IMR-90 (cell line): Measurements from ENCODE around the gene RHOBTB1. TPM values are rescaled to one million over a fixed set of nuclear protein-coding genes. Genes with fewer than 3 reads are reported as not detected.

Experiments
- ATAC-seq: fragments of 200-7000 bp; cut with Tn5 transposase; 2 replicates; pipeline ENCODE4 v1.9.1; 2020; ENCODE audit warnings: low read depth, mild to moderate bottlenecking, moderate library complexity
- BruUV-seq: library from RNA; stranded (reverse); fragments of 400-500 nt; replicated peaks from 2 replicates; lab custom pipeline; 2021; lab: Mats Ljungman, UMichigan
- CTCF ChIA-PET: fragments of 300-600 bp; formaldehyde crosslinking; extraction: SDS; loops from one replicate; lab custom pipeline; 2021; ENCODE audit warnings: antibody characterized with exemption; lab: Yijun Ruan, JAX
- POLR2A ChIA-PET: fragments of 300-600 bp; sonication (Branson Sonifier 250); formaldehyde crosslinking; loops from one replicate; lab custom pipeline; 2022; ENCODE audit warnings: antibody characterized with exemption; ENCODE audit not compliant: unreplicated experiment; lab: Charles Lee
- DNase-seq: peaks from one replicate; pipeline ENCODE4 v3.0.0; 2013
- H2AFZ ChIP-seq: replicated peaks from 2 replicates; pipeline ENCODE3; 2013; ENCODE audit warnings: low read length, mild to moderate bottlenecking; ENCODE audit not compliant: poor library complexity
- H2AK5ac ChIP-seq: 2 replicates; pipeline ENCODE4 v1.6.1; 2013; ENCODE audit warnings: low read depth, low read length, inconsistent platforms
- H2AK9ac ChIP-seq: replicated peaks from 2 replicates; pipeline ENCODE3; 2013; ENCODE audit warnings: mild to moderate bottlenecking, low read depth, low read length, moderate library complexity; ENCODE audit not compliant: poor library complexity
- H2BK120ac ChIP-seq: 2 replicates; pipeline ENCODE4 v1.6.1; 2013; ENCODE audit warnings: low read depth, low read length, inconsistent platforms
- H2BK15ac ChIP-seq: 3 replicates; pipeline ENCODE4 v1.6.1; 2013; ENCODE audit warnings: low read depth, low read length, inconsistent platforms
- H2BK20ac ChIP-seq: 2 replicates; pipeline ENCODE4 v1.6.1; 2013; ENCODE audit warnings: low read depth, mild to moderate bottlenecking, inconsistent platforms, low read length, moderate library complexity
- H2BK5ac ChIP-seq: 2 replicates; pipeline ENCODE4 v1.6.1; 2013; ENCODE audit warnings: mild to moderate bottlenecking, low read depth, low read length, inconsistent platforms; ENCODE audit not compliant: poor library complexity, severe bottlenecking
- H3K14ac ChIP-seq: replicated peaks from 2 replicates; pipeline ENCODE4 v1.6.1; 2013; ENCODE audit warnings: low read depth, low read length, inconsistent platforms
- H3K18ac ChIP-seq: 2 replicates; pipeline ENCODE4 v1.6.1; 2013; ENCODE audit warnings: low read depth, low read length, control low read depth
- H3K23ac ChIP-seq: 2 replicates; pipeline ENCODE4 v1.6.1; 2013; ENCODE audit warnings: low read depth, low read length, inconsistent platforms
- H3K27ac ChIP-seq: 2 replicates; pipeline ENCODE4 v1.5.1; 2013; ENCODE audit warnings: mild to moderate bottlenecking, control low read depth, low read length; ENCODE audit not compliant: insufficient read depth
- H3K27me3 ChIP-seq: 2 replicates; pipeline ENCODE4 v1.6.1; 2013; ENCODE audit warnings: low read length; ENCODE audit not compliant: control insufficient read depth, insufficient read depth
- H3K36me3 ChIP-seq: 2 replicates; pipeline ENCODE4 v1.6.1; 2013; ENCODE audit warnings: low read length, mixed read lengths; ENCODE audit not compliant: control insufficient read depth, insufficient read depth
- H3K4ac ChIP-seq: 2 replicates; pipeline ENCODE4 v1.6.1; 2013; ENCODE audit warnings: low read depth, low read length, inconsistent platforms
- H3K4me1 ChIP-seq: 2 replicates; pipeline ENCODE4 v1.6.1; 2013; ENCODE audit warnings: low read length, mixed read lengths; ENCODE audit not compliant: control insufficient read depth, insufficient read depth
- H3K4me2 ChIP-seq: 2 replicates; pipeline ENCODE4 v1.6.1; 2013; ENCODE audit warnings: low read depth, mild to moderate bottlenecking, control low read depth, low read length, moderate library complexity
- H3K4me3 ChIP-seq: 2 replicates; pipeline ENCODE4 v1.5.1; 2013; ENCODE audit warnings: low read depth, mild to moderate bottlenecking, control low read depth, low read length, moderate library complexity; ENCODE audit not compliant: insufficient read depth
- H3K56ac ChIP-seq: 2 replicates; pipeline ENCODE4 v1.6.1; 2013; ENCODE audit warnings: low read length, inconsistent platforms; ENCODE audit not compliant: insufficient read depth; ENCODE audit errors: extremely low read depth
- H3K79me1 ChIP-seq, 2 experiments: 2 replicates each; pipeline ENCODE4 v1.6.1; 2013; ENCODE audit warnings: low read length in 2 of 2, inconsistent platforms in 1 of 2, low read depth in 1 of 2
- H3K9ac ChIP-seq: 2 replicates; pipeline ENCODE4 v1.6.1; 2013; ENCODE audit warnings: low read depth, low read length, control low read depth
- H3K9me1 ChIP-seq: 2 replicates; pipeline ENCODE4 v1.6.1; 2013; ENCODE audit warnings: low read length, inconsistent platforms; ENCODE audit not compliant: insufficient read depth
- H3K9me3 ChIP-seq: 2 replicates; pipeline ENCODE4 v1.6.1; 2013; ENCODE audit warnings: low read length; ENCODE audit not compliant: control insufficient read depth, insufficient read depth
- H4K20me1 ChIP-seq: 2 replicates; pipeline ENCODE4 v1.6.1; 2013; ENCODE audit warnings: low read length, inconsistent platforms; ENCODE audit not compliant: insufficient read depth
- H4K5ac ChIP-seq: 2 replicates; pipeline ENCODE4 v1.6.1; 2013; ENCODE audit warnings: mild to moderate bottlenecking, low read depth, low read length, control low read depth
- H4K8ac ChIP-seq, 2 experiments: 2 replicates each; pipeline ENCODE4 v1.6.1; 2013; ENCODE audit warnings: low read depth in 2 of 2, low read length in 2 of 2, control low read depth in 1 of 2, inconsistent platforms in 1 of 2
- H4K91ac ChIP-seq: 2 replicates; pipeline ENCODE4 v1.6.1; 2013; ENCODE audit warnings: low read depth, low read length, inconsistent platforms; ENCODE audit not compliant: insufficient read depth
- BHLHE40 ChIP-seq: fragments of 150-350 bp; IDR thresholded peaks from 2 replicates; pipeline ENCODE4 v1.6.1; 2016; ENCODE audit warnings: mild to moderate bottlenecking, low read depth, low read length
- CEBPB ChIP-seq: IDR thresholded peaks from 2 replicates; pipeline ENCODE4 v1.6.1; 2012; ENCODE audit warnings: low read depth, low read length, improper control_type of control experiment
- CHD1 ChIP-seq: IDR thresholded peaks from 2 replicates; pipeline ENCODE4 v1.6.1; 2012; ENCODE audit warnings: low read depth, low read length, improper control_type of control experiment
- CTCF ChIP-seq: conservative IDR thresholded peaks from 2 replicates; pipeline ENCODE4 v1.5.1; 2012; ENCODE audit warnings: mild to moderate bottlenecking, low read depth, low read length, improper control_type of control experiment
- FOS ChIP-seq: fragments of 150-350 bp; IDR thresholded peaks from 2 replicates; pipeline ENCODE4 v1.6.1; 2016; ENCODE audit warnings: low read depth, low read length
- MAFK ChIP-seq: IDR thresholded peaks from 2 replicates; pipeline ENCODE4 v1.6.1; 2012; ENCODE audit warnings: low read depth, low read length, improper control_type of control experiment
- MAZ ChIP-seq: IDR thresholded peaks from 2 replicates; pipeline ENCODE4 v1.6.1; 2012; ENCODE audit warnings: low read depth, mild to moderate bottlenecking, low read length, improper control_type of control experiment, moderate library complexity, borderline replicate concordance
- MXI1 ChIP-seq: IDR thresholded peaks from 2 replicates; pipeline ENCODE4 v1.6.1; 2012; ENCODE audit warnings: low read depth, mild to moderate bottlenecking, low read length, moderate library complexity, borderline replicate concordance
- NFE2L2 ChIP-seq: fragments of 150-350 bp; IDR thresholded peaks from 2 replicates; pipeline ENCODE4 v1.6.1; 2016; ENCODE audit warnings: low read depth, mild to moderate bottlenecking, low read length
- POLR2A ChIP-seq: IDR thresholded peaks from 2 replicates; pipeline ENCODE4 v1.6.1; 2012; ENCODE audit warnings: mild to moderate bottlenecking, low read depth, low read length
- RAD21 ChIP-seq: IDR thresholded peaks from 2 replicates; pipeline ENCODE4 v1.6.1; 2012; ENCODE audit warnings: low read length, improper control_type of control experiment
- RCOR1 ChIP-seq: IDR thresholded peaks from 2 replicates; pipeline ENCODE4 v1.6.1; 2012; ENCODE audit warnings: mild to moderate bottlenecking, low read length, improper control_type of control experiment; ENCODE audit not compliant: insufficient replicate concordance
- RFX5 ChIP-seq: IDR thresholded peaks from 2 replicates; pipeline ENCODE4 v1.8.0; 2012; ENCODE audit warnings: low read depth, mild to moderate bottlenecking, low read length, moderate library complexity
- SMC3 ChIP-seq: fragments of 150-350 bp; IDR thresholded peaks from 2 replicates; pipeline ENCODE4 v1.6.1; 2016; ENCODE audit warnings: low read depth, mild to moderate bottlenecking, antibody characterized with exemption, low read length, moderate library complexity
- USF2 ChIP-seq: fragments of 150-350 bp; IDR thresholded peaks from 2 replicates; pipeline ENCODE4 v1.6.1; 2017; ENCODE audit warnings: mild to moderate bottlenecking, antibody characterized with exemption, low read length, low read depth
- WGBS, 2 experiments: methylation state at CpG; one replicate each; pipeline versions ENCODE4 v1.1.5 to v1.1.7; 2013; ENCODE audit warnings: missing lambda C conversion rate in 2 of 2; ENCODE audit not compliant: insufficient read length in 1 of 2; ENCODE audit errors: extremely low coverage in 2 of 2; 5-methylcytosine and 5-hydroxymethylcytosine counted together
- dilution Hi-C: fragments of 300-500 bp; cut with HindIII; formaldehyde crosslinking; loops from one replicate; pipeline ENCODE4 v1.14.3; 2018; ENCODE audit warnings: low sequenced_read_pairs; ENCODE audit not compliant: unreplicated experiment
- in situ Hi-C: fragments of 300-500 bp; cut with MboI; formaldehyde crosslinking; loops from 3 replicates; pipeline ENCODE4 v1.14.3; 2019; ENCODE audit warnings: low sequenced_read_pairs, inconsistent platforms, mixed read lengths
- intact Hi-C: fragments of 100-400 bp; cut with micrococcal nuclease; formaldehyde crosslinking; loops from 2 replicates; pipeline ENCODE4 v1.10.0; 2022
- polyA plus RNA-seq, 3 experiments: library from polyadenylated mRNA; depleted of rRNA; stranded (reverse); fragments of >200 nt; gene quantifications; 2 replicates each; pipeline ENCODE4 v1.2.3, GENCODE V29; 2012; ENCODE audit warnings: low replicate concordance in 1 of 3
- total RNA-seq: library from RNA; depleted of rRNA; stranded (reverse); fragments of >200 nt; gene quantifications from 2 replicates; pipeline ENCODE4 v1.2.3, GENCODE V29; 2012
- TF ChIP-seq, protein P1 (sequence below): fragments of 150-350 bp; IDR thresholded peaks from 2 replicates; pipeline ENCODE4 v1.6.1; 2016; ENCODE audit warnings: low read depth, mild to moderate bottlenecking, low read length, moderate library complexity, borderline replicate concordance

The RHOBTB1 gene
- total and polyA plus RNA-seq, 2 of the 4 experiments (the other 2 are of a cell fraction): 8.9 to 15.2 TPM

DNA sequence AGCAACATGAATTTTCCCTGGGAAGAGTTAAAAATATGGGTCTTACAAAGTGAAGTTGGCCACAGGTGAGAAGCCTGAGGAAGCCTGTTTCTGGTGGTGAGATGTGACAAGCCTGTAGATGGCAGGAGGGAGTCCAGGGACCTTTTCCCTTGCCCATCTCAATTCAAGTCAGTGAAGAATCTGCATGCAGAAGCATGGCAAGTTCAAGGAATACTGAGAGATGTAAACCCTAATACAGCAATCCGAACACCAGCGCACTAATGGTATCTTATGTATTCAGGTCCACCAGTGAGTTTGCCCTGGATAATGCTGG, 73.6 kb downstream of the RHOBTB1 start:
- Histone ChIP-seq H3K4me1 (no peaks in the 10 kb centered on the region), H2AK9ac (no peak overlapping the region), H3K4me3 (no peak overlapping the region), H4K20me1 (no peaks in the 10 kb centered on the region), H3K79me1 (no peaks in the 10 kb centered on the region), H3K18ac (no peak overlapping the region), H3K23ac (no peak overlapping the region), H3K27me3 (no peaks in the 10 kb centered on the region), H2AK5ac (no peak overlapping the region), H3K4ac (no peak overlapping the region), H3K9me1 (no peaks in the 10 kb centered on the region), H3K9me3 (no peaks in the 10 kb centered on the region), H4K8ac (no peak overlapping the region), H2BK120ac (no peak overlapping the region), H2AFZ (no peak overlapping the region), H3K14ac (no peak overlapping the region), H3K4me2 (no peak overlapping the region), H3K9ac (no peak overlapping the region), H2BK15ac (no peak overlapping the region), H2BK5ac (no peak overlapping the region), H3K27ac (no peak overlapping the region), H4K5ac (no peak overlapping the region), H4K91ac (no peak overlapping the region), H3K36me3 (peaks cover 23% of the 10 kb centered on the region), H3K56ac (no peak overlapping the region), H2BK20ac (no peak overlapping the region)
- ChIA-PET POLR2A (no interaction called here), CTCF (no interaction called here)
- ATAC-seq (no peak), DNase-seq (no peak)
- in situ Hi-C loops (no loop called here), dilution Hi-C loops (no loop called here), intact Hi-C loops (no loop called here)
- TF ChIP-seq RCOR1 (no peak), BHLHE40 (no peak), MXI1 (no peak), POLR2A (no peak), SMC3 (no peak), NFE2L2 (no peak), MAZ (no peak), CHD1 (no peak), MAFK (no peak), CTCF (no peak), USF2 (no peak), RFX5 (no peak), RAD21 (no peak), FOS (no peak), CEBPB (no peak)
- TF ChIP-seq, protein P1, sequence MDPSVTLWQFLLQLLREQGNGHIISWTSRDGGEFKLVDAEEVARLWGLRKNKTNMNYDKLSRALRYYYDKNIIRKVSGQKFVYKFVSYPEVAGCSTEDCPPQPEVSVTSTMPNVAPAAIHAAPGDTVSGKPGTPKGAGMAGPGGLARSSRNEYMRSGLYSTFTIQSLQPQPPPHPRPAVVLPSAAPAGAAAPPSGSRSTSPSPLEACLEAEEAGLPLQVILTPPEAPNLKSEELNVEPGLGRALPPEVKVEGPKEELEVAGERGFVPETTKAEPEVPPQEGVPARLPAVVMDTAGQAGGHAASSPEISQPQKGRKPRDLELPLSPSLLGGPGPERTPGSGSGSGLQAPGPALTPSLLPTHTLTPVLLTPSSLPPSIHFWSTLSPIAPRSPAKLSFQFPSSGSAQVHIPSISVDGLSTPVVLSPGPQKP: no peak
- BruUV-seq: no TSS peak
- WGBS, 2 experiments: no CpG with 5 or more reads among the region's 2 CpGs
